ENCODE measurements around the gene DPP6.

- TF ChIP-seq ZNF396 (CRISPR knock-in tag; IDR thresholded peaks at IDR 0.05; ENCODE audit: borderline replicate concordance), result no peak
- TF ChIP-seq, protein P1, sequence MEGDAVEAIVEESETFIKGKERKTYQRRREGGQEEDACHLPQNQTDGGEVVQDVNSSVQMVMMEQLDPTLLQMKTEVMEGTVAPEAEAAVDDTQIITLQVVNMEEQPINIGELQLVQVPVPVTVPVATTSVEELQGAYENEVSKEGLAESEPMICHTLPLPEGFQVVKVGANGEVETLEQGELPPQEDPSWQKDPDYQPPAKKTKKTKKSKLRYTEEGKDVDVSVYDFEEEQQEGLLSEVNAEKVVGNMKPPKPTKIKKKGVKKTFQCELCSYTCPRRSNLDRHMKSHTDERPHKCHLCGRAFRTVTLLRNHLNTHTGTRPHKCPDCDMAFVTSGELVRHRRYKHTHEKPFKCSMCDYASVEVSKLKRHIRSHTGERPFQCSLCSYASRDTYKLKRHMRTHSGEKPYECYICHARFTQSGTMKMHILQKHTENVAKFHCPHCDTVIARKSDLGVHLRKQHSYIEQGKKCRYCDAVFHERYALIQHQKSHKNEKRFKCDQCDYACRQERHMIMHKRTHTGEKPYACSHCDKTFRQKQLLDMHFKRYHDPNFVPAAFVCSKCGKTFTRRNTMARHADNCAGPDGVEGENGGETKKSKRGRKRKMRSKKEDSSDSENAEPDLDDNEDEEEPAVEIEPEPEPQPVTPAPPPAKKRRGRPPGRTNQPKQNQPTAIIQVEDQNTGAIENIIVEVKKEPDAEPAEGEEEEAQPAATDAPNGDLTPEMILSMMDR (IDR thresholded peaks at IDR 0.05), result no peak
These were observed 136.1 kb downstream of the DPP6 start for GRCh38 chr7:154188330-154188729.
